Heart left ventricle (tissue), 13 donors: ENCODE measurements around the gene C1S.

ENCODE experiments used
- CTCF ChIP-seq, 12 donors: fragments of 200-600 bp; sonication (generic) in 4 of 12; IDR thresholded peaks; one replicate each; pipeline versions ENCODE4 v1.5.0 to v1.8.0; 2018 to 2022; ENCODE audit warnings: antibody characterized with exemption in 12 of 12, mild to moderate bottlenecking in 5 of 12
- POLR2A ChIP-seq, 2 donors: fragments of 450-650 bp; IDR thresholded peaks; one replicate each; pipeline ENCODE4 v1.6.1; 2017; ENCODE audit warnings: antibody characterized with exemption in 2 of 2, mild to moderate bottlenecking in 2 of 2, moderate library complexity in 2 of 2
- donor health status: ischemic (EF 13 %, LVEDD 7.1; RV severe dilation, severe dysfunction).
- donor health status: DM: no; HTN: yes; CAD: no.
- donor health status: DM: no; HTN: no; CAD: no.
- donor health status: ischemic (EF 25% LVEDD 6.9; RV normal size, moderate dysfunction).
- donor health status: ischemic (EF 25% LVEDD 5.7; RV mildly dilated, moderate dysfunction).
- donor health status: ischemic (EF 35%, LVEDD 5.7; RV mildly dilated, moderate dysfunction).
- donor health status: nonischemic (EF 11% LVEDD 7.7; RV severe dilation, severe dysfunction).
- donor health status: DM: yes; HTN: yes; CAD: no.
- donor health status: PGD.
- donor health status: ischemic (EF 29% LVEDD 5.4; RV normal size, mild dysfunction).
- donor health status: nonischemic (EF 23%, LVEDD 6.1; RV moderate dilation, normal function).

GRCh38 chr12:7118881-7119280, 58.4 kb downstream of the C1S start:
- TF ChIP-seq CTCF (IDR thresholded peaks at IDR 0.05) (no peak), POLR2A (IDR thresholded peaks at IDR 0.05) (no peak)
